GM21515 (cell line): ENCODE results near the gene NPTN.
"Not testable (repeated sequence)": the region's sequence is repeated elsewhere in the genome, so short reads cannot be mapped to it uniquely, and the experiment has no call there.

ENCODE experiments used
- ATAC-seq: cut with Tn5 transposase; IDR thresholded peaks from one replicate; pipeline ENCODE4 v1.9.1; 2021; ENCODE audit not compliant: unreplicated experiment

Gene NPTN

GRCh38 chr15:73601451-73602445 lies 31.4 kb downstream of the NPTN start:
- no peak for ATAC-seq

- no peak for ATAC-seq
These were observed 32.5 kb downstream of the NPTN start for GRCh38 chr15:73600413-73601335.

GRCh38 chr15:73599934-73600333 lies 33.3 kb downstream of the NPTN start:
- no peak for ATAC-seq

GRCh38 chr15:73598530-73599160 lies 34.5 kb downstream of the NPTN start:
- ATAC-seq: no peak

GRCh38 chr15:73597036-73597638 lies 36.1 kb downstream of the NPTN start:
- ATAC-seq: no peak

GRCh38 chr15:73596174-73596573 lies 37.0 kb downstream of the NPTN start:
- ATAC-seq: no peak

GRCh38 chr15:73594109-73594508 lies 39.1 kb downstream of the NPTN start:
- ATAC-seq: no peak

- ATAC-seq: no peak
These were observed 39.7 kb downstream of the NPTN start for GRCh38 chr15:73593304-73594074.

GRCh38 chr15:73590263-73590662 lies 42.9 kb downstream of the NPTN start:
- no peak for ATAC-seq

- ATAC-seq: no peak
These were observed 43.4 kb downstream of the NPTN start for GRCh38 chr15:73589766-73590165.

- no peak for ATAC-seq
These were observed 47.1 kb downstream of the NPTN start for GRCh38 chr15:73585871-73586654.

- ATAC-seq: no peak
These were observed 48.3 kb downstream of the NPTN start for GRCh38 chr15:73584699-73585420.

- ATAC-seq: no peak
These were observed 49.6 kb downstream of the NPTN start for GRCh38 chr15:73583544-73583943.

- no peak for ATAC-seq
These were observed 50.3 kb downstream of the NPTN start for GRCh38 chr15:73582851-73583379.

- no peak for ATAC-seq
These were observed 55.2 kb downstream of the NPTN start for GRCh38 chr15:73578026-73578425.

- not testable (repeated sequence) for ATAC-seq
These were observed 55.6 kb downstream of the NPTN start for GRCh38 chr15:73577593-73577992.

GRCh38 chr15:73575636-73576247 lies 57.4 kb downstream of the NPTN start:
- ATAC-seq: no peak

- no peak for ATAC-seq
These were observed 59.6 kb downstream of the NPTN start for GRCh38 chr15:73573572-73573971.
